Fibroblast of the conjunctiva (primary cell): ENCODE data around the gene FMO1.
"Not testable (repeated sequence)": the region's sequence is repeated elsewhere in the genome, so short reads cannot be mapped to it uniquely, and the experiment has no call there.

Experiments used
- DNase-seq: peaks from one replicate; pipeline ENCODE4 v3.0.0-alpha.2; 2010; ENCODE audit warnings: low read depth

FMO1 gene, protein sequence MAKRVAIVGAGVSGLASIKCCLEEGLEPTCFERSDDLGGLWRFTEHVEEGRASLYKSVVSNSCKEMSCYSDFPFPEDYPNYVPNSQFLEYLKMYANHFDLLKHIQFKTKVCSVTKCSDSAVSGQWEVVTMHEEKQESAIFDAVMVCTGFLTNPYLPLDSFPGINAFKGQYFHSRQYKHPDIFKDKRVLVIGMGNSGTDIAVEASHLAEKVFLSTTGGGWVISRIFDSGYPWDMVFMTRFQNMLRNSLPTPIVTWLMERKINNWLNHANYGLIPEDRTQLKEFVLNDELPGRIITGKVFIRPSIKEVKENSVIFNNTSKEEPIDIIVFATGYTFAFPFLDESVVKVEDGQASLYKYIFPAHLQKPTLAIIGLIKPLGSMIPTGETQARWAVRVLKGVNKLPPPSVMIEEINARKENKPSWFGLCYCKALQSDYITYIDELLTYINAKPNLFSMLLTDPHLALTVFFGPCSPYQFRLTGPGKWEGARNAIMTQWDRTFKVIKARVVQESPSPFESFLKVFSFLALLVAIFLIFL

DNA sequence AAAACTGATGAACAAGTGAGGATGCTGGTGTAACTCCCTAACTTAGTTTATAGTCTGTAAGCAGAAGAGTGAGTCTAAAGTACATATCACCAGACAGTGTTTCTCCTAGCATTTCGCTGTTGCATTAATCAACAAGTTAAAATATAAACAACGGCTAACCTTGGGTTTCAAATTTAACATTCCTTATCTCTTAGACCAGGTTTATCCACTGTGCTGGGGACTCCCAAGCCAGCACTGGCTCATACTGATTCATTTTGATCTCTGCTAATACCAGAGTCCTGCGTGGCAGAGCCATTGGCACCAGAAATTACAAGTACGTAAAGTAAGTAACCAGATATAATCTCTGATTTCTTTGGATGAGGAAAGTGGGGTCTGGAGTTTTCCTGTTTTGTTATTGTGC lies at the start of gene FMO1:
FMO1 (plus strand) TSS at position 193 of the 400 bp plus-strand sequence. CDS start 9,594 bp downstream, outside the sequence.
- no peak for DNase-seq

DNA sequence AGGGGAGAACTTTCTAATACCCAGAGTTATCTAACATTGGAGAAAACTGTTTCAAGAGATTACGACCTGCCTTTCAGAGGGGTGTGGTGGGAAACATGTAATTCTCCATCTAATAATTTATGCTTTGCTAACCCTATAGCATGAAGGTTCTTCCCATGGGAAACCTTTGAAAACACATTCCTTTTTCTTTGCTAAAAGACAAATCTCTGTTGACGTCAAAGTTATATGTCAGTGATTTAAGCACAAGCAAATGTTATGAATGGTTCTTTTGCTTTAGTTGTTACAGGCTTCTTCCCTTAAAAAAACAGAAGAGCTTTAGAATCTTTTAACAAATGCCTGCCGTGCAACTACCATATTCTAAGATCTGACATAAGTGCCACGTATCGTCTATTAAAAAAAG lies 44.0 kb upstream of the FMO1 start:
- DNase-seq = no peak

DNA sequence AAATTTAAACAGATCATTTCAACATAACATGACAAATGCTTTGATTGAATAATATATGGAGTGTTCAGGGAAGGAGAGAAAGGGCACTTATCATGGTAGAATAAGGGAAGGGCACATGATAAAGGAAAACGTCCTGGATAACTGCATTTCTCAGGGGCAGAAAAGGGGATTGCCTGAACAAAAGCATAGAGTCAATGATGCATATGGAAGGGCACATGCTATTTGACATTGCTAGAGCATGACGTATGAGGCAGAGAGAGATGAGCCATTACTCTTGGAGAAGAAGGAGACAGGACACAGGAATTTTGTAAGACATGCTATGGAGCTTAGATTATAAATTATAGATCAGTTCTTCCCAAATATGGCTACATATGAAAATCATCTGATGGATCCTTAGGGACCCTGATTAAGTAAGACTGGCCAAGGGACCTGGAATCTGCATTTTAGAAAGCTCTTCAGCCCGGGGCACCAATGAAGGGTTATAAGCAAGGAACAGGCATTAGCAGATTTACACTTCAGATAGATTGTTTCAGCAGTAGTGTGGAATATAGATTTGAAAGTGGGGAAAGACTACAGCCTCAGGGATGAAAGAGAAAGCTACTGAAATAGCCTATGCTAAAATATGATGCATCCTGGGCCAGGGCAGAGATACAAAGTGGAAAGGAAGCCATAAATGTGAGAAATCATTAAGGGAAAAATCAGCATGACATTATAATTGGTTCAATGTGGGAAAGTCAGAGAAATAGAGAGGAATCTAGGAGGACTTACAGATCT lies 41.9 kb upstream of the FMO1 start:
- DNase-seq = no peak

DNA sequence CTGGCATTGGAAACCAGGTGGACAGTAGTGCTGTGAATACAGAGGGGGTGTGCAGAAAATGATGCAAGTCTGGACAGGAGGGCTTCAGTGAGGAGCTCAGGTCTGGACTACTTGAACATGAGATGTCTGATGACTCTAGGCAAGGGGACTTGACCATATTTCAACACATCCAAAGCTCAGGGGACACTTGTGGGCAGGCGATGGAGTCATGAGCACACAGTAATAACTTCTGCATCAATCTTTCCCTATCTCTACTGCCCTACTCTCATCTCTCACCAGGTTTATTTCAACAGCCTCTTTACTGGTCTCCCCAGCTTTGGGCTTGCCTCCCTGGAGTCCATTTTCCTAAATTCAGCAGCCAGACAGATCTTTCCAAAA lies 41.3 kb upstream of the FMO1 start:
- DNase-seq = no peak

DNA sequence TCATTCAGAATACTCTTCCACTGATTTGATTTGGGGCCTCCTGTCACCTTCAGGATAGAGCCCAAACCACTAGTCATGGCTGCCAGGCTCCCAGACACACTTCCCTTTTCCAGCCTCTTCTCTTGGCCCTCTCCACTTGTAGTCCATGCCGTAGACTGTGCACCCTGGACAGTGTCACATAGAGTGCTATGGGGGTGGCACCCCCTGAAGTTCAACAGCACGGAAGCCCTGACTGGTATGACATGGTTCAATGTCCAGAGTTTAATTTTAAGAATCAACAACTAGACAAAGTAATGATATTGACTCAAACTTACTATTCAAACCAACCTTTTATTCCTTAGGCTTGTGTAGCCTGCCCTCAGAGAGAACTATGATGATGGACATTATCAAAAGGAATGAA lies 40.9 kb upstream of the FMO1 start:
- no peak for DNase-seq

DNA sequence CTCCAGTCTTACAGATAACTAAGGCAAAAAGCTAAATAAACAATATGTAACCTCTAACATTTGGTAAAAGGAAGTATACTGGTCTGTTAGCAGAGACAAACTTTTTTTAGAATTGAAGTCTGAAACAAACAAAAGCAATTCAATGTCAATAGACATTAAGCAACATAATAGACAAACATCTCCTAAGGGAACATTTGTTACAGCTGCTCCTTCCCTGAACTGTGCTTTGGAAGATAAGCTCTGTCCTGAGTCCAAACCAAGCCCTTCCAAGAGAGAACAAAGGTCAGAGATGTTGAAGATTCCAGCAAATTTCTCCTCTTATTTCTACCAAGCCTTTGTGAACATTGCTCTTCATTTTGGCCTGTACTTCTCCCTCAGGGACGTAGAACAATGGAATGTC lies 37.9 kb upstream of the FMO1 start:
- DNase-seq = peak; percentile 68

DNA sequence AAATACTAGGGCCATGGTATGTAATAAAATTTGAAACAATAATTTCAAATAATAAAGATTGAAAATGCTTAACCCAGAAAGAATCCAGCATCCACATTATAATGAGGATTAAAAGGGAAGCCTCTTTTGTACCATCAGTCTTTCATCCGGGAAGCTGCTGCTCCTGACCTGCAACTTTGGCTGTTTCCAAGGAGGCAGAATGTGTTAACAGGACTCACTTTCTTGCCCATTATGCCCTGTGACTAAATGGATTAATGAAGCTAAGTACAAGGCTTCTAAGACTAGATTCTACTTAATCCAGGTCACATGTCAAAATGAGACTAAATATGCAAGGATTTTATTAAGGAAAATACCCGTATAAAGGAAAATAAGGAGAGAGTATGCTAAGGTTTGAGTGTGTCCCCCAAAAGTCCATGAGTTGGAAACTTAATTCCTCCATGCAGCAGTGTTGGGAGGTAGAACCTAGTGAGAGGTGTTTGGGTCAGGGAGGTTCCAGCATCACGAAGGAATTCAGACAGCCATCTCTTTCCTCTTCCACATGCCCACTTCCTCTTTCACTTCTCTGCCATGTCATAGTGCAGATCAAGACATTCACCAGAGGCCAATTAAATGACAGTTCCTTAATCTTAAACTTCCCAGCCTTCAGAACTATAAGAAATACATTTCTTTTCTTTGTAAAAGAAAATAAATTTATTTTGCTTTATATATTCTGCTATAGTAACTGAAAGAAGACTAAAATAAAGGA lies 35.5 kb upstream of the FMO1 start:
- DNase-seq = no peak

DNA sequence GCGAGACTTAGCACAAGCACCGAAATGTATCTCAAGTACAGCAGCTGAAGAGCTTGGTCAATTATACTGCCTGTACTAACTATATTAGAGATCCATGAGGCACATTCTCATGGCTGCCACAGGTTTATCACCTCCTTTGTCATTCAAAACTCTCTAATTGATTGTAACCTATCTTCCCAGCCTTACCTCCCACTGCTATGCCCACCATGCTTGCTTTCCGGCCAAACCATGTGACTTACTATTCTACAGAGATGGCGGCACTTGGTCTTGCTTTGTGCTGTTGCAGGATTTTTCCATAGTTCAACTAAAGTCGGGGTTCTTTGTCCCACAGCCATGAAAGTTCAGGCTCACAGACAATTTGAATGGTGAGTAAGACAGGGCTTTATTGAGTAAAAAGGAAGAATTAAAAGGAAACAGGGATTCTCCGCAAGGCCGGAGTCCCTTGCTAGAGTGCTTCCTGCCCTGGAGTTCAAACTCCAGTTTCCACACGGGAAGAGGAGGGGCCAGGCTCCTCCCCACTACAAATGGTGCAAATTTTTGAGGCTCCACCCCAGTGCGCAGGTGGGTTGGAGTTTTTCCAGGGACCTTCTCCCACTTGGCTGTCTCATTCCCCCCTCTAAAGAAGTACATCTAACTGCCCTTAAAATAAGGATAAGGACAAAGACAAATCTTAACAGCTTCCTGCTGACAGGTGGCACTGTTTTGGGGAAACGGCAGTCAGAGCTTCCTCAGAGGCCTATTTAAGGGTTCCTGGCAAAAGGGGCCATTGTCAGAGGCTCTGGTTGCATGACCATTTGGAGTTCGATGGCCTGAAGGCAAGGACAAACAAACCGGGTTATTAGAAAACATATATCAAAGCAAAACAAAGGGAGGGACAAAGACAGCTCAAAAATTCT lies 34.5 kb upstream of the FMO1 start:
- no peak for DNase-seq

- no peak for DNase-seq
These were observed 30.4 kb upstream of the FMO1 start for GRCh38 chr1:171217658-171218443.

- DNase-seq = no peak
These were observed 29.6 kb upstream of the FMO1 start for GRCh38 chr1:171218661-171219060.

- DNase-seq = peak; percentile 36
These were observed 28.8 kb upstream of the FMO1 start for GRCh38 chr1:171219346-171220080.

GRCh38 chr1:171220081-171220420 lies 28.2 kb upstream of the FMO1 start:
- DNase-seq = peak; percentile 50

GRCh38 chr1:171220581-171221054 lies 27.7 kb upstream of the FMO1 start:
- DNase-seq = peak; percentile 20

DNA sequence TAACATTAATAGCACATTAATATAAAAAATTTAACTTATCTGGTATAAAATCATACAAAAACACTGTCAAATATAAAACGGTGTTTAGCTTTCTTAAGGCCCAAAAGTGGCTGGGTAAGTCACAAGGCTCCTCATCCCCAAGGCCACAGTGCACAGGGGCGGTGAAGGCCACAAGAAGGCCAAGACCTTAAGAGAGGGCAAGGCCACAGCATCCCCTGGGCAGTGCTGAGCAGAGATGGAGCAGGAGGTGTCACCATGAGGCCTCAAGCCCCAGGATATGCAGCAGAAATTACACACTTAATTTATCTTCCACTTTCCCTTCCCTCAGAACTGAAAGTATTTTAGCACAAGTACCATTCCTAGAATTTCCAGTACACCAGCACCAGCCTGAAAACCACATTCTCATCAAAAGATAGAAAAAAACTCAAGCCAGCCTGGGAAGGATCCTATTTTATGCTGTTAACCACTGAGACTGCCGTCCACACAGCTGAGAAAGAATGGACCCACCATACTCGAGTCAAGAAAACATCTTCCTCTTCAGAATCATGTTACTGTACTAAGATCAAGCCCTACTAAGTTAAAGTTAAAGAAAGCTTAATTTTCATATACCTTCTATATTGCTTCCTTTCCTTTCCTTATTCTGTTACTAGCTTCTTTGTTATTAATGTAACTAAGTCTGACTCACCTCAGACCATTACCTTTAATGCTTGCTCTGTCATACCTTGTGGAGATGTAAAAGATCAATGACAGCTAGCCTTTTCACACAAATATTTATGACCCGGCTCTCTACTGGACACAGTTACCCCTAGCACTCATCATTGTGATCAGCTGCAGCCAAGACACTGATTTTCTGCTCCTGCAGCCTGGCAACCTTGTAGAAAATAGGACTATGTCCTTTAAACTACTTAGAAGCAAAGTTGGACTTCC lies 26.4 kb upstream of the FMO1 start:
- no peak for DNase-seq

DNA sequence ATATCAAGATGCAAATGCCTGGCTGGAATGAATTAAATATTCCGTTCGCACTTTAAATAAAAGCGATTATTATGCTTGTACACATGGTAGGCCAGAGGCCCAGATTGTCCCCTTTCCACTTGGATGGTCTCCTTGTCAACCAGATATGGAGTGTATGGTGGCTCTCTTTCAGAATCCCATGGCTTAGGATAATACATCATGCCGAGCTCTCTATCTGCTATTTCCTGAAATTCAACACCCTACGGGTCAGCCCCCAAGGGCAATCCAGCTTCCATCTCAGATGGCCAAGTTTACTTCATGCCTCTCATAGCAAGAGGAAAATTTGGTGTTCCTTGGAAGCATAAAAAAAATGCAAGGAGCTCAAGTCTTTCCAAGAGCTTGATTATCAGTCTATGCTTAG lies 25.4 kb upstream of the FMO1 start:
- no peak for DNase-seq

DNA sequence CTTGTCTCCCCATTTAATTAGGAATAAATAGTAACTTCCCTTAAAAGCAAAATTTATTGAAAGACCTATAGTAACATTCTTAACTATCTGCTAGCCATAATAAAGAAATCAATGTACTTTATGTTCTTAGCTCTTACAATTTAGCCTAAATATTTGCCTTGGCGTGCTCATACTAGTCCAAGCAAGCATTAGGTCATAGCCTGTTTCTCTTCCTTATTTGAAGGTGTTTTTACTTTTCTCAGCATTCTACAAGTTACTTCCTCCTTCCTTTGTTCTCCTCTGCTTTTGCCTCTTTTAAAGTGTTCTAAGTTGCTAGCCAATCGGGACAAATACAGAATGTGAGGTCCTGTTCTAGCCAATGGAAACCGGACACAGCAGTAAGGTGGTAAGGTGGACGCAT lies 24.0 kb upstream of the FMO1 start:
- not testable (repeated sequence) for DNase-seq

DNA sequence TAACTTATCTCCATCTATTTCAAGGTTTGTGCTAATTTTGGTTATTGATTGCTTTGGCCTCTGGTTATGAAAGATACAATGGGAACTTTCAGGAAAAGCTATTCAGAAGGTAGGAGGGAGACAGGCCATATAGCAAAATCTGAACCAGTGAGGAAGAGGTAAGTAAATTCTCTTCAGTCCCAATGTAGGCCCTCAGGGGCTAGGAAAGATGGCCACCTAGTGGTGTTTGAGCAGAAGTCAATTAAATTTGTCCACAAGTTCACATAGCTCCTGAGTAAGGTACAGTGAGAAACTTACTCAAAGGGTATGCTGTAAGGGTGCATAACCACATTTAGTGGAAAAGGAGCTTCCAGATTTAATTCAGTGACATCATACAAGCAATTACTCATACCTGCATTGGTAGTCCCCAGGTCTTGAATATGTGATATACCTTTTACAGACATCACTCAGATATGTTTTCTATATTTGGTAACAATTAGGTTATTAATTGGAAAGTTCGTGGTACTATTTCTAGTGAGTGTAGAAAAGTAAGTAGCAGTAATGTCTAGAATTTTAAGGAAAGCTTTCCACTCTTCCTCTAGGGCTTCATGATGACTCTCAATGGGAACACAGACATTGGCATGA lies 21.4 kb upstream of the FMO1 start:
- DNase-seq = peak; percentile 78

DNA sequence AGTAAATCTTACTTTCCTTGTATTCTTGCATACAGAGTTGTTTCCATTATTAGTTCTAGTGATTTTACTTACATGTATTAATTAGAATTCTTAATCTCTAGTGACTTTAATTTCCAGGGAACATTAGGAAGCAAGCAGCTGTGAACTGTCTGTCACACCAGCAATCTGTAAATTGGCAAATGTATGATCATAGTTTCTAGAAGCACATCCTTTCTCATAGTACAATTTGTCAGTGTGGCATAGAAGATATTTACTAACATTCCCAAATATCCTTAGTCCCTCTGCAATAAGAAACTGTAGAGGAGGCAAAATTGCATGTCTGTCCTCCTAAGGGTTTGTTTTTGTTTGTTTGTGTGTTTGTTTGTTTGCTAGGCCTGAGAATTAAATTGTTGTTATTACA lies 17.0 kb upstream of the FMO1 start:
- no peak for DNase-seq
